ENCODE data around the gene MMP8. TPM values are rescaled to one million over a fixed set of nuclear protein-coding genes. Genes with fewer than 3 reads are reported as not detected.

The MMP8 gene
- total and polyA plus RNA-seq, 2 experiments from 2014 or later, result not detected

- Histone ChIP-seq H3K9ac (no peak overlapping the region), H3K4me3 (no peak overlapping the region), H3K4me2 (ENCODE audit: unreplicated experiment) (no peak overlapping the region), H3K79me2 (ENCODE audit: insufficient read depth) (no peaks in the 10 kb centered on the region), H2AFZ (no peak overlapping the region), H3K36me3 (ENCODE audit: low read depth) (no peaks in the 10 kb centered on the region), H3K9me3 (ENCODE audit: low read depth) (no peaks in the 10 kb centered on the region), H4K20me1 (ENCODE audit: insufficient read depth) (no peaks in the 10 kb centered on the region), H3K9me2 (ENCODE audit: insufficient read depth) (no peaks in the 10 kb centered on the region), H3K27me3 (replicated peaks; ENCODE audit: insufficient read depth) (peaks cover 22% of the 10 kb centered on the region; the same call in 1 of the 2 replicates), H3K27ac (no peak overlapping the region), H3F3A (ENCODE audit: insufficient read depth) (peaks cover 4% of the 10 kb centered on the region; the same call in 1 of the 2 replicates), H3K4me1 (ENCODE audit: insufficient read depth) (no peaks in the 10 kb centered on the region)
- no peak for DNase-seq
- 2 to 3% methylated on average over 2 of the region's 2 CpGs for WGBS, 2 experiments (ENCODE audit: low coverage in 1 of 2, low lambda C conversion rate in 2 of 2, missing lambda C conversion rate in 2 of 2)
- no peak for TF ChIP-seq EZH2phosphoT487 (IDR thresholded peaks at IDR 0.05; ENCODE audit: insufficient read depth, low read depth)
- no peak for TF ChIP-seq EZH2 (IDR thresholded peaks at IDR 0.05; ENCODE audit: insufficient read depth, poor library complexity, severe bottlenecking)
- in situ Hi-C loops (cut with MboI), result no loop called here
Measured at GRCh38 chr11:102678022-102678421, 46.7 kb downstream of the MMP8 start.

- peaks cover 22% of the 10 kb centered on the region; the same call in 1 of the 2 replicates for H3K27me3 ChIP-seq (replicated peaks; ENCODE audit: insufficient read depth)
- TF ChIP-seq EZH2 (IDR thresholded peaks at IDR 0.05; ENCODE audit: insufficient read depth, poor library complexity, severe bottlenecking), result no peak
- no peak for TF ChIP-seq EZH2phosphoT487 (IDR thresholded peaks at IDR 0.05; ENCODE audit: insufficient read depth, low read depth)
- no peaks in the 10 kb centered on the region for H4K20me1 ChIP-seq (ENCODE audit: insufficient read depth)
- 19 to 28% methylated on average over 2 of the region's 2 CpGs for WGBS, 2 experiments (ENCODE audit: low coverage in 1 of 2, low lambda C conversion rate in 2 of 2, missing lambda C conversion rate in 2 of 2)
- H3K4me2 ChIP-seq (ENCODE audit: unreplicated experiment), result no peak overlapping the region
- peaks cover 3% of the 10 kb centered on the region; the same call in 1 of the 2 replicates for H3F3A ChIP-seq (ENCODE audit: insufficient read depth)
- no peak overlapping the region for H3K9ac ChIP-seq
- in situ Hi-C loops (cut with MboI), result no loop called here
- no peaks in the 10 kb centered on the region for H3K36me3 ChIP-seq (ENCODE audit: low read depth)
- H3K79me2 ChIP-seq (ENCODE audit: insufficient read depth), result no peaks in the 10 kb centered on the region
- DNase-seq, result no peak
- H3K9me2 ChIP-seq (ENCODE audit: insufficient read depth), result no peaks in the 10 kb centered on the region
- H3K27ac ChIP-seq, result no peak overlapping the region
- H2AFZ ChIP-seq, result no peak overlapping the region
- no peak overlapping the region for H3K4me3 ChIP-seq
- no peaks in the 10 kb centered on the region for H3K9me3 ChIP-seq (ENCODE audit: low read depth)
- no peaks in the 10 kb centered on the region for H3K4me1 ChIP-seq (ENCODE audit: insufficient read depth)
Measured at GRCh38 chr11:102676084-102676483, 48.7 kb downstream of the MMP8 start.

DNA sequence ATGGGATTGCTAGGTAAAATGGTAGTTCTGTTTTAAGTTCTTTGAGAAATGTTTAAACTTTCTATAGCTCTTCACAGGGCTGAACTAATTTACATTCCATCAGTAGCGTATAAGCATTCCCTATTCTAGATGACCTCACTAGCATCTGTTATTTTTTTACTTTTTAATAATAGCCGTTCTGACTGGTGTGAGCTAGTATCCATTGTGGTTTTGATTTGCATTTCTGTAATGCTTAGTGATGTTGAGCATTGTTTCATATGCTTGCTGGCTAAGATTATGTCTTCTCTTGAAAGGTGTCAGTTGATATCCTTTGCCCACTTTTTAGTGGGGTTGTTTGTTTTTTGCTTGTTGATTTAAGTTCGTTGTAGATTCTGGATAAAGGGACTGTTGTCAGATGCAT lies 55.1 kb downstream of the MMP8 start:
- Histone ChIP-seq H3K4me2 (ENCODE audit: unreplicated experiment) (no peak overlapping the region), H3K4me3 (no peak overlapping the region), H3K27ac (no peak overlapping the region), H3K9me2 (ENCODE audit: insufficient read depth) (no peaks in the 10 kb centered on the region), H3K9ac (no peak overlapping the region), H4K20me1 (ENCODE audit: insufficient read depth) (no peaks in the 10 kb centered on the region), H3K4me1 (ENCODE audit: insufficient read depth) (no peaks in the 10 kb centered on the region), H3K79me2 (ENCODE audit: insufficient read depth) (no peaks in the 10 kb centered on the region), H3K27me3 (replicated peaks; ENCODE audit: insufficient read depth) (no peaks in the 10 kb centered on the region), H3K36me3 (ENCODE audit: low read depth) (no peaks in the 10 kb centered on the region), H2AFZ (no peak overlapping the region), H3K9me3 (ENCODE audit: low read depth) (no peaks in the 10 kb centered on the region), H3F3A (ENCODE audit: insufficient read depth) (no peaks in the 10 kb centered on the region)
- WGBS, 2 experiments (ENCODE audit: low coverage in 1 of 2, low lambda C conversion rate in 2 of 2, missing lambda C conversion rate in 2 of 2), result 43 to 45% methylated on average over 3 of the region's 3 CpGs
- peak; percentile 24 for DNase-seq
- in situ Hi-C loops (cut with MboI), result no loop called here
- TF ChIP-seq EZH2phosphoT487 (IDR thresholded peaks at IDR 0.05; ENCODE audit: insufficient read depth, low read depth), result no peak
- no peak for TF ChIP-seq EZH2 (IDR thresholded peaks at IDR 0.05; ENCODE audit: insufficient read depth, poor library complexity, severe bottlenecking)

GRCh38 chr11:102666331-102666957 lies 58.3 kb downstream of the MMP8 start:
- no peaks in the 10 kb centered on the region for H3F3A ChIP-seq (ENCODE audit: insufficient read depth)
- DNase-seq, result peak; percentile 74
- no peaks in the 10 kb centered on the region for H3K9me2 ChIP-seq (ENCODE audit: insufficient read depth)
- H3K27ac ChIP-seq, result no peak overlapping the region
- H3K4me1 ChIP-seq (ENCODE audit: insufficient read depth), result no peaks in the 10 kb centered on the region
- H3K79me2 ChIP-seq (ENCODE audit: insufficient read depth), result no peaks in the 10 kb centered on the region
- no peak overlapping the region for H2AFZ ChIP-seq
- H4K20me1 ChIP-seq (ENCODE audit: insufficient read depth), result no peaks in the 10 kb centered on the region
- H3K27me3 ChIP-seq (replicated peaks; ENCODE audit: insufficient read depth), result 0 out of 2 replicates have a peak, but pooled peaks cover under 1% of the 10 kb centered on the region
- no peaks in the 10 kb centered on the region for H3K36me3 ChIP-seq (ENCODE audit: low read depth)
- H3K9me3 ChIP-seq (ENCODE audit: low read depth), result no peaks in the 10 kb centered on the region
- peak overlapping the region; percentile 44 for H3K4me2 ChIP-seq (ENCODE audit: unreplicated experiment)
- in situ Hi-C loops (cut with MboI), result no loop called here
- TF ChIP-seq EZH2phosphoT487 (IDR thresholded peaks at IDR 0.05; ENCODE audit: insufficient read depth, low read depth) (no peak), EZH2 (IDR thresholded peaks at IDR 0.05; ENCODE audit: insufficient read depth, poor library complexity, severe bottlenecking) (no peak)
- H3K9ac ChIP-seq, result no peak overlapping the region
- 0 to 1% methylated on average over 4 of the region's 4 CpGs for WGBS, 2 experiments (ENCODE audit: low coverage in 1 of 2, low lambda C conversion rate in 2 of 2, missing lambda C conversion rate in 2 of 2)
- H3K4me3 ChIP-seq, result no peak overlapping the region
